IMR-90 (cell line): Measurements from ENCODE around the gene TTC7B. TPM values are rescaled to one million over a fixed set of nuclear protein-coding genes. Genes with fewer than 3 reads are reported as not detected.

Source experiments
- ATAC-seq: fragments of 200-7000 bp; cut with Tn5 transposase; 2 replicates; pipeline ENCODE4 v1.9.1; 2020; ENCODE audit warnings: low read depth, mild to moderate bottlenecking, moderate library complexity
- BruUV-seq: library from RNA; stranded (reverse); fragments of 400-500 nt; replicated peaks from 2 replicates; lab custom pipeline; 2021; lab: Mats Ljungman, UMichigan
- CTCF ChIA-PET: fragments of 300-600 bp; formaldehyde crosslinking; extraction: SDS; loops from one replicate; lab custom pipeline; 2021; ENCODE audit warnings: antibody characterized with exemption; lab: Yijun Ruan, JAX
- POLR2A ChIA-PET: fragments of 300-600 bp; sonication (Branson Sonifier 250); formaldehyde crosslinking; loops from one replicate; lab custom pipeline; 2022; ENCODE audit warnings: antibody characterized with exemption; ENCODE audit not compliant: unreplicated experiment; lab: Charles Lee
- DNase-seq: peaks from one replicate; pipeline ENCODE4 v3.0.0; 2013
- H2AFZ ChIP-seq: replicated peaks from 2 replicates; pipeline ENCODE3; 2013; ENCODE audit warnings: low read length, mild to moderate bottlenecking; ENCODE audit not compliant: poor library complexity
- H2AK5ac ChIP-seq: 2 replicates; pipeline ENCODE4 v1.6.1; 2013; ENCODE audit warnings: low read depth, low read length, inconsistent platforms
- H2AK9ac ChIP-seq: replicated peaks from 2 replicates; pipeline ENCODE3; 2013; ENCODE audit warnings: mild to moderate bottlenecking, low read depth, low read length, moderate library complexity; ENCODE audit not compliant: poor library complexity
- H2BK120ac ChIP-seq: 2 replicates; pipeline ENCODE4 v1.6.1; 2013; ENCODE audit warnings: low read depth, low read length, inconsistent platforms
- H2BK15ac ChIP-seq: 3 replicates; pipeline ENCODE4 v1.6.1; 2013; ENCODE audit warnings: low read depth, low read length, inconsistent platforms
- H2BK20ac ChIP-seq: 2 replicates; pipeline ENCODE4 v1.6.1; 2013; ENCODE audit warnings: low read depth, mild to moderate bottlenecking, inconsistent platforms, low read length, moderate library complexity
- H2BK5ac ChIP-seq: 2 replicates; pipeline ENCODE4 v1.6.1; 2013; ENCODE audit warnings: mild to moderate bottlenecking, low read depth, low read length, inconsistent platforms; ENCODE audit not compliant: poor library complexity, severe bottlenecking
- H3K14ac ChIP-seq: replicated peaks from 2 replicates; pipeline ENCODE4 v1.6.1; 2013; ENCODE audit warnings: low read depth, low read length, inconsistent platforms
- H3K18ac ChIP-seq: 2 replicates; pipeline ENCODE4 v1.6.1; 2013; ENCODE audit warnings: low read depth, low read length, control low read depth
- H3K23ac ChIP-seq: 2 replicates; pipeline ENCODE4 v1.6.1; 2013; ENCODE audit warnings: low read depth, low read length, inconsistent platforms
- H3K27ac ChIP-seq: 2 replicates; pipeline ENCODE4 v1.5.1; 2013; ENCODE audit warnings: mild to moderate bottlenecking, control low read depth, low read length; ENCODE audit not compliant: insufficient read depth
- H3K27me3 ChIP-seq: 2 replicates; pipeline ENCODE4 v1.6.1; 2013; ENCODE audit warnings: low read length; ENCODE audit not compliant: control insufficient read depth, insufficient read depth
- H3K36me3 ChIP-seq: 2 replicates; pipeline ENCODE4 v1.6.1; 2013; ENCODE audit warnings: low read length, mixed read lengths; ENCODE audit not compliant: control insufficient read depth, insufficient read depth
- H3K4ac ChIP-seq: 2 replicates; pipeline ENCODE4 v1.6.1; 2013; ENCODE audit warnings: low read depth, low read length, inconsistent platforms
- H3K4me1 ChIP-seq: 2 replicates; pipeline ENCODE4 v1.6.1; 2013; ENCODE audit warnings: low read length, mixed read lengths; ENCODE audit not compliant: control insufficient read depth, insufficient read depth
- H3K4me2 ChIP-seq: 2 replicates; pipeline ENCODE4 v1.6.1; 2013; ENCODE audit warnings: low read depth, mild to moderate bottlenecking, control low read depth, low read length, moderate library complexity
- H3K4me3 ChIP-seq: 2 replicates; pipeline ENCODE4 v1.5.1; 2013; ENCODE audit warnings: low read depth, mild to moderate bottlenecking, control low read depth, low read length, moderate library complexity; ENCODE audit not compliant: insufficient read depth
- H3K56ac ChIP-seq: 2 replicates; pipeline ENCODE4 v1.6.1; 2013; ENCODE audit warnings: low read length, inconsistent platforms; ENCODE audit not compliant: insufficient read depth; ENCODE audit errors: extremely low read depth
- H3K79me1 ChIP-seq, 2 experiments: 2 replicates each; pipeline ENCODE4 v1.6.1; 2013; ENCODE audit warnings: low read length in 2 of 2, inconsistent platforms in 1 of 2, low read depth in 1 of 2
- H3K9ac ChIP-seq: 2 replicates; pipeline ENCODE4 v1.6.1; 2013; ENCODE audit warnings: low read depth, low read length, control low read depth
- H3K9me1 ChIP-seq: 2 replicates; pipeline ENCODE4 v1.6.1; 2013; ENCODE audit warnings: low read length, inconsistent platforms; ENCODE audit not compliant: insufficient read depth
- H3K9me3 ChIP-seq: 2 replicates; pipeline ENCODE4 v1.6.1; 2013; ENCODE audit warnings: low read length; ENCODE audit not compliant: control insufficient read depth, insufficient read depth
- H4K20me1 ChIP-seq: 2 replicates; pipeline ENCODE4 v1.6.1; 2013; ENCODE audit warnings: low read length, inconsistent platforms; ENCODE audit not compliant: insufficient read depth
- H4K5ac ChIP-seq: 2 replicates; pipeline ENCODE4 v1.6.1; 2013; ENCODE audit warnings: mild to moderate bottlenecking, low read depth, low read length, control low read depth
- H4K8ac ChIP-seq, 2 experiments: 2 replicates each; pipeline ENCODE4 v1.6.1; 2013; ENCODE audit warnings: low read depth in 2 of 2, low read length in 2 of 2, control low read depth in 1 of 2, inconsistent platforms in 1 of 2
- H4K91ac ChIP-seq: 2 replicates; pipeline ENCODE4 v1.6.1; 2013; ENCODE audit warnings: low read depth, low read length, inconsistent platforms; ENCODE audit not compliant: insufficient read depth
- BHLHE40 ChIP-seq: fragments of 150-350 bp; IDR thresholded peaks from 2 replicates; pipeline ENCODE4 v1.6.1; 2016; ENCODE audit warnings: mild to moderate bottlenecking, low read depth, low read length
- CHD1 ChIP-seq: IDR thresholded peaks from 2 replicates; pipeline ENCODE4 v1.6.1; 2012; ENCODE audit warnings: low read depth, low read length, improper control_type of control experiment
- ELK1 ChIP-seq: fragments of 150-350 bp; IDR thresholded peaks from 2 replicates; pipeline ENCODE4 v1.6.1; 2016; ENCODE audit warnings: low read depth, mild to moderate bottlenecking, low read length, moderate library complexity, borderline replicate concordance
- MAFK ChIP-seq: IDR thresholded peaks from 2 replicates; pipeline ENCODE4 v1.6.1; 2012; ENCODE audit warnings: low read depth, low read length, improper control_type of control experiment
- MXI1 ChIP-seq: IDR thresholded peaks from 2 replicates; pipeline ENCODE4 v1.6.1; 2012; ENCODE audit warnings: low read depth, mild to moderate bottlenecking, low read length, moderate library complexity, borderline replicate concordance
- RAD21 ChIP-seq: IDR thresholded peaks from 2 replicates; pipeline ENCODE4 v1.6.1; 2012; ENCODE audit warnings: low read length, improper control_type of control experiment
- RCOR1 ChIP-seq: IDR thresholded peaks from 2 replicates; pipeline ENCODE4 v1.6.1; 2012; ENCODE audit warnings: mild to moderate bottlenecking, low read length, improper control_type of control experiment; ENCODE audit not compliant: insufficient replicate concordance
- SMC3 ChIP-seq: fragments of 150-350 bp; IDR thresholded peaks from 2 replicates; pipeline ENCODE4 v1.6.1; 2016; ENCODE audit warnings: low read depth, mild to moderate bottlenecking, antibody characterized with exemption, low read length, moderate library complexity
- USF2 ChIP-seq: fragments of 150-350 bp; IDR thresholded peaks from 2 replicates; pipeline ENCODE4 v1.6.1; 2017; ENCODE audit warnings: mild to moderate bottlenecking, antibody characterized with exemption, low read length, low read depth
- WGBS, 2 experiments: methylation state at CpG; one replicate each; pipeline versions ENCODE4 v1.1.5 to v1.1.7; 2013; ENCODE audit warnings: missing lambda C conversion rate in 2 of 2; ENCODE audit not compliant: insufficient read length in 1 of 2; ENCODE audit errors: extremely low coverage in 2 of 2; 5-methylcytosine and 5-hydroxymethylcytosine counted together
- dilution Hi-C: fragments of 300-500 bp; cut with HindIII; formaldehyde crosslinking; loops from one replicate; pipeline ENCODE4 v1.14.3; 2018; ENCODE audit warnings: low sequenced_read_pairs; ENCODE audit not compliant: unreplicated experiment
- in situ Hi-C: fragments of 300-500 bp; cut with MboI; formaldehyde crosslinking; loops from 3 replicates; pipeline ENCODE4 v1.14.3; 2019; ENCODE audit warnings: low sequenced_read_pairs, inconsistent platforms, mixed read lengths
- intact Hi-C: fragments of 100-400 bp; cut with micrococcal nuclease; formaldehyde crosslinking; loops from 2 replicates; pipeline ENCODE4 v1.10.0; 2022
- polyA plus RNA-seq, 3 experiments: library from polyadenylated mRNA; depleted of rRNA; stranded (reverse); fragments of >200 nt; gene quantifications; 2 replicates each; pipeline ENCODE4 v1.2.3, GENCODE V29; 2012; ENCODE audit warnings: low replicate concordance in 1 of 3
- total RNA-seq: library from RNA; depleted of rRNA; stranded (reverse); fragments of >200 nt; gene quantifications from 2 replicates; pipeline ENCODE4 v1.2.3, GENCODE V29; 2012

The TTC7B gene
- total and polyA plus RNA-seq, 2 of the 4 experiments (the other 2 are of a cell fraction) = 18.1 to 35.3 TPM

- no peak overlapping the region for H2BK5ac ChIP-seq
- BruUV-seq = no TSS peak
- no peaks in the 10 kb centered on the region for H3K79me1 ChIP-seq
- no peak overlapping the region for H3K9ac ChIP-seq
- H4K91ac ChIP-seq = no peak overlapping the region
- no peak overlapping the region for H3K4me3 ChIP-seq
- no peak overlapping the region for H3K4me2 ChIP-seq
- H4K8ac ChIP-seq = no peak overlapping the region
- no peak overlapping the region for H4K5ac ChIP-seq
- no CpG with 5 or more reads among the region's 7 CpGs for WGBS, 2 experiments
- no peak overlapping the region for H3K27ac ChIP-seq
- POLR2A ChIA-PET = no interaction called here
- H3K4me1 ChIP-seq = no peaks in the 10 kb centered on the region
- no peak overlapping the region for H2AK9ac ChIP-seq
- no peak overlapping the region for H3K56ac ChIP-seq
- no peak overlapping the region for H3K4ac ChIP-seq
- dilution Hi-C loops = no loop called here
- H4K20me1 ChIP-seq = no peaks in the 10 kb centered on the region
- in situ Hi-C loops = no loop called here
- peaks cover 20% of the 10 kb centered on the region for H3K27me3 ChIP-seq
- no peak overlapping the region for H3K23ac ChIP-seq
- no peak overlapping the region for H2AFZ ChIP-seq
- no peak overlapping the region for H2BK15ac ChIP-seq
- no peak for TF ChIP-seq SMC3
- TF ChIP-seq RCOR1 = no peak
- no peak for TF ChIP-seq MXI1
- no peak for TF ChIP-seq RAD21
- TF ChIP-seq BHLHE40 = no peak
- no peak for TF ChIP-seq ELK1
- TF ChIP-seq MAFK = no peak
- no peak for TF ChIP-seq USF2
- no peak for TF ChIP-seq CHD1
- no peaks in the 10 kb centered on the region for H3K9me3 ChIP-seq
- no peak overlapping the region for H3K14ac ChIP-seq
- CTCF ChIA-PET = no interaction called here
- no peak overlapping the region for H2BK120ac ChIP-seq
- ATAC-seq (no peak), DNase-seq (no peak)
- H2AK5ac ChIP-seq = no peak overlapping the region
- no peak overlapping the region for H2BK20ac ChIP-seq
- H3K36me3 ChIP-seq = no peaks in the 10 kb centered on the region
- no peaks in the 10 kb centered on the region for H3K9me1 ChIP-seq
- no peak overlapping the region for H3K18ac ChIP-seq
- intact Hi-C loops = no loop called here
Observed at GRCh38 chr14:90507428-90507827, 308.8 kb downstream of the TTC7B start.
